GM12801 (cell line): ENCODE measurements around the gene TMEM132D.

Source experiments
- TF ChIP-seq, protein P1 (sequence below): IDR thresholded peaks from one replicate; pipeline ENCODE4 v1.5.1; 2011; ENCODE audit warnings: control low read depth; ENCODE audit not compliant: insufficient read length; ENCODE audit errors: extremely low read depth

TMEM132D gene

DNA sequence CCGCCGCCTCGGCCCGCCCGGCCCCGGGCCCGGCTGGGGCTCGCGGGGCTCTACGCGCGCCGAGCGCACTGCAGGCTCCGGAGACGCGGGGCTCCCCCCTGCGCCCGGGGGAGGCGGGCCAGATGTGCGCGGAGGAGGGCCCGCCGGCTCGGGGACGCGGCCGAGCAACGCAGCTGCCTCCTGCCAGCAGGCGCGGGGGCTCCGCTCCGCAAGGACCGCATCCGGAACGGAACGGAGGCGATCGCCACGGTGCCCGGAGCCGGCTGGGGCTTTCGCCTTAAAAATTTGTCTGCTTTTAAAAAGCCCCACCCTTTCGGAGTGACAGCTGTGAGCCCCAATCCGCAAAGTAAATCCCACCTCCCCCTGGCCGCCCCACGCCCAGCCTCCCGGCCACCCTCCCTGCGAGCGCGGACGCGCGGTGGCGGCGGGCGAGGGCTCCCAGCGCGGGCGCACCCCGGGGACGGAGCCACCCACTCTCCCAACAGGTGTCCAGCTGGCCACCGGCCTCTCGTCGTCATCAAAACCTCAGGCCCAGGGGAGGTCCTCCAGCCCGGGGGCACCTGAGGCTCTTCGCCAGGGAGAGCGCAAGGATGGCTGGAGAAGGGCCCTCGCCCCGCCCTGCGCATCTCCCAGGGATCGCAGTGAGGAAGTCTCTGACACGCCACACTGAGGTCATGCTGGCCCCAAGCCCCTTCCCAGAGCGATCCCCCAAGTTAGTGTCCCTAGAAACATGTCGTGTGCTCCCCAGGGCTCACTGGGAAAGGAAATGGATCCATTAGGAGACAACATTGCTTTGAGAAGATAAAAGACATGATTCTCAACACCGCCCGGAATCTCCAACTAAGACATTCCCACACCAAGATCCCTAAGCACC is at the start of gene TMEM132D:
Gene TMEM132D, minus strand, starts transcription at position 70 of the 874 bp plus-strand sequence.
- TF ChIP-seq, protein P1, sequence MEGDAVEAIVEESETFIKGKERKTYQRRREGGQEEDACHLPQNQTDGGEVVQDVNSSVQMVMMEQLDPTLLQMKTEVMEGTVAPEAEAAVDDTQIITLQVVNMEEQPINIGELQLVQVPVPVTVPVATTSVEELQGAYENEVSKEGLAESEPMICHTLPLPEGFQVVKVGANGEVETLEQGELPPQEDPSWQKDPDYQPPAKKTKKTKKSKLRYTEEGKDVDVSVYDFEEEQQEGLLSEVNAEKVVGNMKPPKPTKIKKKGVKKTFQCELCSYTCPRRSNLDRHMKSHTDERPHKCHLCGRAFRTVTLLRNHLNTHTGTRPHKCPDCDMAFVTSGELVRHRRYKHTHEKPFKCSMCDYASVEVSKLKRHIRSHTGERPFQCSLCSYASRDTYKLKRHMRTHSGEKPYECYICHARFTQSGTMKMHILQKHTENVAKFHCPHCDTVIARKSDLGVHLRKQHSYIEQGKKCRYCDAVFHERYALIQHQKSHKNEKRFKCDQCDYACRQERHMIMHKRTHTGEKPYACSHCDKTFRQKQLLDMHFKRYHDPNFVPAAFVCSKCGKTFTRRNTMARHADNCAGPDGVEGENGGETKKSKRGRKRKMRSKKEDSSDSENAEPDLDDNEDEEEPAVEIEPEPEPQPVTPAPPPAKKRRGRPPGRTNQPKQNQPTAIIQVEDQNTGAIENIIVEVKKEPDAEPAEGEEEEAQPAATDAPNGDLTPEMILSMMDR: no peak

DNA sequence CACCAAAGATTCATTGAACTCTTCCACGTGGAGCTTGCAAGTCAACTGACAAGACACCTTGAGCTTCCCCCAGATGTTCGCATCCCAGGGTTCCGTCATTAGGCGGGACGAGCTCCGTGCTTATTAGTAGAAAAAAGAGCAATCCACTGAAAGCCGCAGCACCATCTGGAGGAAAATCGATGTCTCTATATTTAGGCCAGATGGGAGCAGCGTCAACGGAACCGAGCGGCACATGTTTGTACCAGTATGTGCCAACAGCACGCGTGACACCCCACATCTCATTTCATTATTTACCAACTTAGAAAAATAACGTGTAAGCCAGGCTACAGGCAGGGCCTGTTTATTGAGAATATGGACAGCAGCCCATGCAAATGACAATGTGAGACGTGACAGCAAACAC is 45.8 kb upstream of the TMEM132D start:
- TF ChIP-seq, protein P1: no peak

DNA sequence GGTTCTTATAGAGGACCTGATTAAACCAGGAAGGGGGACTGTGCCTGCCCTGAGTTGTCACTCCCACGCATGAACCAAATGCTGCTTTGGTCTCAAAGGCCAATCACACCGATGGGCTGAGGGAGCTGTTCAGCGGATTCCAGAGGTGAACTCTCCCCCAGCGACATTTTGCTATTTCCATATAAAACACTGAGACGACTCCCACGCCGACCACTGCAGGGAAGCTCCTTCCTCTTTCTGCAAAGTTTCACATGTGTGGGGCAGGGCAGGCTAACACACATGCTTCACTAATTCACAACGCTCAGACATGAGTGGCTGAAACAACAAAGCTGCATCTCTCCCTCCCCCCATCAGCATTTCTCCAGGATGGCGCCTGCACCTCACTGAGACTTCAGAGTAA is 37.8 kb upstream of the TMEM132D start:
- TF ChIP-seq, protein P1: no peak

DNA sequence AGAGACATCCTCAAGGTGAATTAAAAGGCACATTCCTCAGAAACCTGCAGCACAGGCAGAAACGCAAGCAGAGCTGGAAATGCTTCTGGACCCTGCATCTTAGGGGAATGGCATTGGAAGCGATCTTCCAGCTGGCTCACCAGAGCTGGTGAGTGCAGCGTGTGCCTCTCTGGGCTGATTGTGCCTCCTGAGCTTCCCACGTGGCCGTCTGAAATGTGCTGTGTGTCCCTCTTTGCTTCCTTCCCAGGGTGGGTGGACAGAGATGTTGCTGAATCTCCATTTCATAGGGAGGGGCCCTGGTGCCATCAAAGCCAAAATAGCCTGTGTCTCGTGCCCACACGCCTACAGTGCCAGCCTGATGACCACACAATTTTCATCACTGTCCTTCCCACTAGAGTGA is 34.3 kb upstream of the TMEM132D start:
- TF ChIP-seq, protein P1: no peak

DNA sequence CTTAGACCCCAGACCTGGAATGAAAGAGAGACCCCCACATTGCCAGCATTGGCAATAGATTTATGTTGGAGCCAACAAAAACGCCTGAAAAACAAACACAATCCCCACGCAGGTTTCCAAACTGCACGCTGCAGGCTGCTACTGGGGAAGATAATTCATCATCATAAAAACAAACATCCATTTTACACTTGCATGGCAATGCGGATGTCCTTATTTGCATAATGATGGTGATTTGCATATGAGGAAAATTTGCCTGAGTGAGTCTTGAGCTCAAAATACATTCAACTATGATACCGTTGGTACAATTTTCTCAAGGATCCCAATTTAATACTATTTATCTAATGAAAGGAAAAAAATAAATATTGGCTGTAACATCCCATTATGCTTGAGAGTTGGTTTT is 33.6 kb upstream of the TMEM132D start:
- TF ChIP-seq, protein P1: no peak

DNA sequence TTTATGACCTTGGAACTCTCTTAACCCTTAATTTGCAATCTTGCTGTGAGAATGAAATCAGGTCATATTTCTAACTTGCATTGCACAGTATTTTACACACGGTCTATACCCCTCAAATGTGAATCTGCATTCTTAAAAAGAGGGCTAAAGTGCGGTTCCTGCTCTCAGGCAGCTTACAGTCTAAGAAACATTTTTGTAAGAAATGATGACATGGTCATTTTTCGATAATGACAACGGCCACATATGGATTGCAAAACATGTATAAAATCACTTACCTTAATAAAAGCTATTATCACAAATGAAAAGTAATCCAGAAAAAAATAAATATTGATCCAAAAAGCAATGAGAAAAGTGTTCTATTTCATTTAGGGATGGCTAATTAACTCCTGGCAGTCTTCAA is 24.8 kb upstream of the TMEM132D start:
- TF ChIP-seq, protein P1: no peak

DNA sequence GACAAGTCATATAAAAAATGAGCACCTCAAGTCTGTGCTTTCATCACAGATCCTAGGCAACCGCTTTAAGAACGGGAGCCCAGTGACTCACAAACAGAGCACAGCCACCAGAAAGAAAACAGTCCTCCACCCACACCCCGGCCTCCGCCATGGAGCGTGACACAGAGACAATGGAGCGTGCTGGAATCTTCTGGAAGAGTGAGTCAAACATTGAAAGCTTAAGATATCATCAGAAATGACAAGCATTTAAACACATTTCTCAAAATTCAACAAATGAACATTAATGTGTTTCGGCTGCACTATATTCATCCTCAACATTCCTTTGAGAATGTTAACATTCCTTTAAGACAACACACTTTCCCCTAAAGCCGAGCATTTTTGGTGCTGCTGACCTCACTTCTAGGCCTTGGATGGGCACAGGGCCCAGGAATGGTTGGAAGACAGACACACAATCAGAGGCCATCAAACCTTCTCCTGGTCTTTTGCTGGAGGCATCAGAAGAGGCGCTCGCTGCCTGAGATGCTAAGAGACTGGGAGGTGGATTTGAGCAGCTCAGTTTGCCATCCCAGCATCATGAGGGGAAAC is 23.6 kb upstream of the TMEM132D start:
- TF ChIP-seq, protein P1: no peak
